ENCODE results near the gene PLSCR1. TPM values are rescaled to one million over a fixed set of nuclear protein-coding genes. Genes with fewer than 3 reads are reported as not detected.

The PLSCR1 gene
- total RNA-seq, 1 donor from 2014 or later, result 23.6 TPM

Other genes starting within 250 kb of the PLSCR1 start
- not detected for gene PLSCR2, start 75.0 kb downstream of the PLSCR1 start, total RNA-seq
- gene PLSCR5, start 60.7 kb upstream of the PLSCR1 start, total RNA-seq, result not detected